Femur (tissue), 1 donor: ENCODE data around the gene RNF223.
"Not testable (repeated sequence)": the region's sequence is repeated elsewhere in the genome, so short reads cannot be mapped to it uniquely, and the experiment has no call there.

Experiments
- DNase-seq: peaks from one replicate; pipeline ENCODE4 v3.0.0-alpha.2; 2017

Gene RNF223

GRCh38 chr1:1043411-1043810 is 30.7 kb downstream of the RNF223 start:
- no peak for DNase-seq

- no peak for DNase-seq
Observed at GRCh38 chr1:1042835-1043234, 31.3 kb downstream of the RNF223 start.

- DNase-seq = no peak
Observed at GRCh38 chr1:1041873-1042272, 32.2 kb downstream of the RNF223 start.

- DNase-seq = no peak
Observed at GRCh38 chr1:1041092-1041523, 33.0 kb downstream of the RNF223 start.

- peak; percentile 85 for DNase-seq
Observed at GRCh38 chr1:1040004-1040991, 33.8 kb downstream of the RNF223 start.

GRCh38 chr1:1039145-1039910 is 34.8 kb downstream of the RNF223 start:
- no peak for DNase-seq

- no peak for DNase-seq
Observed at GRCh38 chr1:1038694-1039093, 35.4 kb downstream of the RNF223 start.

- DNase-seq = no peak
Observed at GRCh38 chr1:1037366-1038327, 36.5 kb downstream of the RNF223 start.

- no peak for DNase-seq
Observed at GRCh38 chr1:1035291-1035943, 38.7 kb downstream of the RNF223 start.

GRCh38 chr1:1034439-1034781 is 39.7 kb downstream of the RNF223 start:
- no peak for DNase-seq

GRCh38 chr1:1033731-1034438 is 40.2 kb downstream of the RNF223 start:
- DNase-seq = no peak

GRCh38 chr1:1033009-1033587 is 41.0 kb downstream of the RNF223 start:
- peak; percentile 86 for DNase-seq

GRCh38 chr1:1032424-1032823 is 41.7 kb downstream of the RNF223 start:
- DNase-seq = peak; percentile 56

- no peak for DNase-seq
Observed at GRCh38 chr1:1031659-1032235, 42.4 kb downstream of the RNF223 start.

GRCh38 chr1:1030867-1031658 is 43.0 kb downstream of the RNF223 start:
- DNase-seq = not testable (repeated sequence)

- DNase-seq = no peak
Observed at GRCh38 chr1:1027791-1028190, 46.3 kb downstream of the RNF223 start.

GRCh38 chr1:1026599-1027413 is 47.3 kb downstream of the RNF223 start:
- no peak for DNase-seq

- DNase-seq = no peak
Observed at GRCh38 chr1:1025730-1026129, 48.4 kb downstream of the RNF223 start.
